HG03469 (cell line): Measurements from ENCODE around the gene DMAP1.
"Not testable (repeated sequence)": the region's sequence is repeated elsewhere in the genome, so short reads cannot be mapped to it uniquely, and the experiment has no call there.

ENCODE experiments used
- ATAC-seq: cut with Tn5 transposase; IDR thresholded peaks from one replicate; pipeline ENCODE4 v1.9.1; 2021; ENCODE audit warnings: mild to moderate bottlenecking, moderate library complexity, moderate number of reproducible peaks; ENCODE audit not compliant: unreplicated experiment

The DMAP1 gene, protein sequence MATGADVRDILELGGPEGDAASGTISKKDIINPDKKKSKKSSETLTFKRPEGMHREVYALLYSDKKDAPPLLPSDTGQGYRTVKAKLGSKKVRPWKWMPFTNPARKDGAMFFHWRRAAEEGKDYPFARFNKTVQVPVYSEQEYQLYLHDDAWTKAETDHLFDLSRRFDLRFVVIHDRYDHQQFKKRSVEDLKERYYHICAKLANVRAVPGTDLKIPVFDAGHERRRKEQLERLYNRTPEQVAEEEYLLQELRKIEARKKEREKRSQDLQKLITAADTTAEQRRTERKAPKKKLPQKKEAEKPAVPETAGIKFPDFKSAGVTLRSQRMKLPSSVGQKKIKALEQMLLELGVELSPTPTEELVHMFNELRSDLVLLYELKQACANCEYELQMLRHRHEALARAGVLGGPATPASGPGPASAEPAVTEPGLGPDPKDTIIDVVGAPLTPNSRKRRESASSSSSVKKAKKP

DNA sequence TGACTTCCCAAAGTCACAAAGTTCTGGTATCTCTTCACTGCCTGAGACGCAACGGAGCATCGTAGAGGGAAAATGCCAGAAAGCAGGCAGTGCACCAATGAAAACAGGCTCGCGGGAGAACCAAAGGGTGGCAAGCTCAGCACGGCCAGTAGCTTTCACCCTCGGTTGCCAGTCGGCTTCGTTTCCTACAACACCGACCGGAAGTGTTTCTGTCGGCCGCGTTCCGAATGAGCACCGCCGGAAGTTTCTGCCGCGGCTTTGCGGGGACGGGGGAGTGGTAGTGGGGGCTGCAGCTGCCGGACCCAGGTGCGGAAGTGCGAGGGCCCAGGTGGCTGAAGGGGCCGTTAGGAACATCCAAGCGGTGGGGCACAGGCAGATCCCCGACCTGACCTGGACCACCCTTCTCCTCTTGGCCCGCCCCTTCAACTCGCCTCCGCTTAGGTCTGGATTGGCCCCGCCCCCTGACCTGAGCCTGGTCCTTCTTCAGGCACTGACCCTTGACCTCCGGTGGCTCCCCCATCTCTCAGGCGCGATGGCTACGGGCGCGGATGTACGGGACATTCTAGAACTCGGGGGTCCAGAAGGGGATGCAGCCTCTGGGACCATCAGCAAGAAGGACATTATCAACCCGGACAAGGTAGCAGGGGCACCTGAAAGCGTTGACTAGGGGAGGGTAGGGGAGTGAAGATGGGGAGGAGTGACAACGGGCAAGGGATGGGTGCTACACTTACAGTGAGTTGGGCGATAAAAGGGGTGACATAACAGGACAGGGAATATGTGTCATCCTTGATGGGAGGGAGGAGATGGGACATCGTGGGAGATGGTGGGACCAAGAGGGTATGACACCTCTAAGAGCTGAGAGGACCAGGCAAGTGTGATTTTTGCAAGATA is at the start of gene DMAP1:
Gene DMAP1, plus strand, starts transcription at position 250 of the 891 bp plus-strand sequence. Its CDS starts 283 bp downstream, at position 533.
- ATAC-seq: no peak

DNA sequence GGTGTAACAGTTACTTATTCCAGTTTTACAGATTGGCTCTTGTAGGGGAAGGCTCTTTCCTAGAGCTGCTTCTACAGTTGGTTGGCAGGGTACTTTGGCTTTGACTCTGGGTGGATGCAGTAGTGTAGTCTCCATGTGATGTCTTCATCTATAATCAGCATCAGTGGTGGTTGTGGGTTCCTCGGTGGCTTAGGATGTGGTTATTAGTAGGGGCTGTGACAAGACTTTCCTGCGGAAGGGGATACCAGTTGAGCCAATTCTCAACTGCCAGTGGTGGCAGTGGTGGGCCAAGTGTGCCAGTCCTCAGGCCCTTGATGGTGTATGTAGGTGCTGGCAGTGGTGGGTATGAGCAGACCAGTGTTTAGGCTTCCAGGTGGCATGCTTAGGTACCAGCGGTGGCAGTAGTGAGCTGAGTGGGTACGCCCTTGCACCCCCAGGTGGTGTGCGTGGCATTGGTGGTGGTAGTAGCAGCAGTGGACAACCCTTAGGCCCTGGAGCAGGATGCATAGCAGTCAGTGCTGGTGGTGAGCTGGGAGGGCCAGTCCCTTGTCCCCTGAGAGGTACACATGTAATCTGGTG is 44.7 kb upstream of the DMAP1 start:
- ATAC-seq: no peak

DNA sequence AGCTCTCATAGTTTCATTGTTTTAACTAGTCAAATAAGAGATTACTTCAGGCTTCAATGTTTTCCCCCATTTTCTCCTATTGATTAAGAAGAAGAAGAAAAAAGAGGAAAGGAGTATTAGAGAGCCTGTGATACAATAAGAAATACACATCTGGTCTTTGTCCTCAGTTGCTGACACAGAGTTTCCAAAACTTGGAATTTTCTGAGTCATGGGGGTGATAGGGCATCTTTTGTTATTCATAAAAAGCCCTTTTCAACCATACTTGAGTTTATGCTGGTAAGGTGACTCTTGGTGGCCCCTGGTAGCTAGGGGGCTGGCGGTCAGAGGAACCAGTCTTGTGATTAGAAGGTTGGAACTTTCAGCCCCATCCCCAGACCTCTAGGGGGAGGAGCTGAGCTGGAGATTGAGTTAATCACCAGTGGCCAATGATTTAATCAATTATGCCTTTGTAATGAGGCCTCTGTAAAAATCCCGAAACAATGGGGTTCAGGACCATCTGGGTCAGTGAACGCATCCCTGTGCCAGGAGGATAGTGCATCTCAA is 42.9 kb upstream of the DMAP1 start:
- ATAC-seq: no peak

DNA sequence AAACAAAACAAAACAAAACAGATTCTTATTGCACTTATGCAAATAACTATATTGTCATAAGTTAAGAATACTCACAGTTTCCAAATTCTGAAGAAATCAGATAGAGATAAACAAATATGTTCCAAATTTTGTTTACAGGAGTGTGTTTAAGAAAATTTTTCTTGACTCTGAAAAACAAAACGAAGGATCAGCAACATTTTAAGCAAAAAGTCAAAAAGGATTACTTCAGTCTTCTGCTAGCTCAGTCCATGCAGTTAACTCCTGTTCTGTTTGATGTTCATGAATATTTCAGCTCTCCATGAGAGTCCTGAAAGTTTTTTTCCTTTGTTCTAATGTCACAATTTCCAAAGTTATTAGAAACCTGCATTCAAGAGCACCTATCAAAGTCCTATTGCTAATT is 38.6 kb upstream of the DMAP1 start:
- no peak for ATAC-seq

DNA sequence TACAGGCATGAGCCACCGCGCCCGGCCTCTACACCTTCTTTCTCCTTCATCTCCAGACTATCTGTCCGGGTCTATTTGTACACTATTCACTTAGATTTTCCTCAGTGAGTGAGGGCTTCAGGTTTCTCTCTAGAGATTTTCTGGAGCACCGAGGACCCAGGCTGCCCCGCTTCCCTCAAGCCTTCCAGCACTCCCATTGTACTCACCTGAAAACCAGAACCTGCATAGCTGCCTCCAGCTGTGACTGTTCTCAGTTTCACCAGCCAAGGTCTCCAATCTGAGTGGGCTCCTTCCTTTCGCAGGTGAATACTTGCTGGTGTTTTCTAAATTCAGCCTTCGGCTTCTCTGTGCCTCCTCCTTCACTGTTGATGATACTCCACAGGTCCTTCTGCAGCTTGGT is 12.9 kb upstream of the DMAP1 start:
- ATAC-seq: no peak

DNA sequence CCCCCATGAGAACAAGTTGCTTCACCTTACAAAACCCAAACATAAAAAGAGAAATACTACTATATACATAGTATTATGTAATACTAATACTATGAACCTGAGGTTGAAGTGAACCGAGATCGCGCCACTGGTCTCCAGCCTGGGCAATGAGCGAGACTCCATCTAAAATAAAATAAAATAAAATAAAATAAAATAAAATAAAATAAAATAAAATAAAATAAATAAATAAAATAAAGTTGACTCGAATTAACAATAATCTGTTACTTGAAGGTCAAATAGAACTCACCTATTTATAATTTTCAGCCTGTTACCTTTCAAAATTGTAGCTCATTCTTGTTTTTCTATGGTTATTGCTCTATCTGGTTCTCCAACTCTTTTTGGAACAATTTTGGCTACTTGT is 6.7 kb upstream of the DMAP1 start:
- ATAC-seq: not testable (repeated sequence)

DNA sequence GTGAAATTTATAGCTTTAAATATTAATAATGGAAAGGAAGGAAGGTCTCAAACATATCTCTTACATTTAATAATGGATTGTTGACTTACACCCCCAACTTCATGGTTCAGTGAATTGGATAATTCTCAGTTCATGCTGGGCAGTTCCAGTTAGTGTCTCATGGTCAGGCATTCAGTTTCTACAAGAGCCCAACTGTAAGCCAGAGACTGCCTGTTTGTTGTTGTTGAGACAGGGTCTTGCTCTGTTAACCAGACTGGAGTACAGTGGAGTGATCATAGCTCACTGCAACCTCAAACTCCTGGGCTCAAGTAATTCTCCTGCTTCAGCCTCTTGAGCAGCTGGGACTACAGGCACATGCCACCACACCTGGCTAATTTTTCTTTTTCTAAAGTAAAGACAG is 5.0 kb upstream of the DMAP1 start:
- ATAC-seq: no peak

DNA sequence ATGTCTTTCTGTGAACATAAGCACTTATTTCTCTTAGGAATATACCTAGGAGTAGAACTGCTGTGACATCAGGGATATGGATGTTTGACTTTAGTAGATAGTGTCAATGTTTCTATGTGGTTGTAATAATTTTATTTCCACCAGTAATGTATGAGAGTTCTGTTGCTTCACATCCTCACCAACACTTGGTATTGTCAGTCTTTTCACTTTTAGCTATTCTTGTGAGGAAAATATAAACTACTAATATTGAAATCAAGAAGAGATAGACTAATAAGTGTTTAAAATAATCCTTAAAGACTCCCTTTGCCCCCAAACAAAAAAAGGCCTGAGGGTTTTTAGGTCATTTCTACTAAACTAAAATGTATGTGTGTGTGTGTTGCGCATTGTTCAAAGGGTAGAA is 2.7 kb upstream of the DMAP1 start:
- ATAC-seq: no peak

DNA sequence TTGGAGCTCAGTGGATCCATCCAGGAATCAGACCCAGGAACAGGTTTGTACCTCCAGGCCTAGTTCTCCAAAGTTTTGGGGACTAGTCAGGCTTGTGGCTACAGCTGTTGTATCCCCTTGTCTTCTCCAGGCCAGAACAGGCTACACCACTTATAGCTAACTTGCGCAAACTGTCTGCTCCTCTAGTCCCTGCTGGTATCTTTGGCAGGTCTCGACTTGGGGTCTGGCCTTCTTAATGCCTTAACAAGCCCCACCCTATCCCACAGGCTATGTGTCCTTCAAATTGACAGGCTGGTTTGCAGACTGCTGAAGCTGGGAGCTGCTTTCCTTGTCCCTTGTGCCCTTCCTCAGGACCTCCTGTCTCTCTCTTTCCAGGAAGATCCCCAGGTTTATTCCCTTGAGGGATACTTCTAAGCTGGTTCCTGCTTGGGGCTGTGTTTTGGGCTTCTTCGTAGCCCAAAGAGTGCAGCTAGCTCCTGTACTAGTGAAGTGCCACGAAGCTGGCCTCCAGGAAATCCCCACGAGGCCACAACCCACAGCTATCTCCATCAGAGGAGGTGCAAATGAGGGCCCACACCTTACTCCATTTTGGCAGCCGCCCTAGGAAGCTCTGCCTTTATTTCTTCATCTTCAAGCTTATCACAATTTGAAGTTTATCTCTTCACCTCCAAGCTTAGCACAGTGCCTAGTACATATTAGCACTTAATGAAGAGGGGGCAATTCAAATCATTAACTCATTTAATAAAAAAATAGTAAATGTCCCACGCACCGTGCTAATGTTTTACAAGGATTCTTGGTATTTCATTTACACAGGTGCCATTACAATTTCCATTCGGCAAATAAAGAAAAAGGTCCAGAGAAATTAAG is 683 bp upstream of the DMAP1 start:
- no peak for ATAC-seq

DNA sequence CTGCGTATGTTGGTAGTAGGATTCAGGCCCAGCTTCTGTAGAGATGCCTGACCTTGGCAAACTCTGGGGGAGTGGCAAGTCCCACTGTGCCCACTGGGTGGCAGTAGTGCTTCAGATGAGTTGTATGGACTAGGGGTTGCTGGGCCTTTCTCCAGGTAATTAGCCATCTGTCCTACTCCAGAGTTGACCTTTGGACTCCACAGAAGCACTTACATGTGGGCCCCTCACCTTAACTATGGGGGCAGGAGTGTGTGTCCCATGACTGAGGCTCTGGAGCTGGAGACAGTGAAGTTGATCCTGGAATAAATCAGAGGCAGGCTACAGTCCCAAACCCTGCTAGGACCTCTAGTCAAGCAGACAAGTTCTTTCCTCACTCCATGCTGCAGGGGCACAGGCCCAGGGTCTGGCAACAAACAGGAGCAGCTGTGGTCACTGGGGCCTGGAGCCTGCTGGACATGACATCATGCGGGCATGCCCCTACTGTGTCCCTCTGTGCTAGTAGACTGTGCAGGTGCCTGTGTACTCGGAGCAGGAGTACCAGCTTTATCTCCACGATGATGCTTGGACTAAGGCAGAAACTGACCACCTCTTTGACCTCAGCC is 4.6 kb downstream of the DMAP1 start:
- ATAC-seq: no peak

DNA sequence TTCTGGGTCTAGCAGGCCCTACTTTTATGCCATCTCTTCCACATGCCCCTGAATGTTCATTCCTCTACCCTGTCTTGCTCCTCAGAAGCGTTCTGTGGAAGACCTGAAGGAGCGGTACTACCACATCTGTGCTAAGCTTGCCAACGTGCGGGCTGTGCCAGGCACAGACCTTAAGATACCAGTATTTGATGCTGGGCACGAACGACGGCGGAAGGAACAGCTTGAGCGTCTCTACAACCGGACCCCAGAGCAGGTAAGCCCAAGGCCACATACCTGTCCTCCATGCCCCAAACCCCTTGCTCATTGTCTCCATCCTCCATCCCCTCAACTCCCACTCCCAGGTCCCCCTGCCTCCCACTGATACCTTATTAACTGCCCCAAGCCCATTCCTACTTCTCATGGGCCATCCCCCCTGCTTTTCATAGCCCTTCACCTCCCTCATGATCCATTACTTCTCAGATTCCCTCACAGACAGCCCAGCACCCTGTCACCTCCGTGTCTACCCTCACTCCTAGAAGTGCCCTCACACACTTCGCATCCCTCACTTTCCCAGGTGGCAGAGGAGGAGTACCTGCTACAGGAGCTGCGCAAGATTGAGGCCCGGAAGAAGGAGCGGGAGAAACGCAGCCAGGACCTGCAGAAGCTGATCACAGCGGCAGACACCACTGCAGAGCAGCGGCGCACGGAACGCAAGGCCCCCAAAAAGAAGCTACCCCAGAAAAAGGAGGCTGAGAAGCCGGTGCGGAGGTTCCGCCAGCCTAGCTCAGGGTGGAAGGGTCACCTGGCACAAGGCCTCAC is 5.4 kb downstream of the DMAP1 start:
- no peak for ATAC-seq

DNA sequence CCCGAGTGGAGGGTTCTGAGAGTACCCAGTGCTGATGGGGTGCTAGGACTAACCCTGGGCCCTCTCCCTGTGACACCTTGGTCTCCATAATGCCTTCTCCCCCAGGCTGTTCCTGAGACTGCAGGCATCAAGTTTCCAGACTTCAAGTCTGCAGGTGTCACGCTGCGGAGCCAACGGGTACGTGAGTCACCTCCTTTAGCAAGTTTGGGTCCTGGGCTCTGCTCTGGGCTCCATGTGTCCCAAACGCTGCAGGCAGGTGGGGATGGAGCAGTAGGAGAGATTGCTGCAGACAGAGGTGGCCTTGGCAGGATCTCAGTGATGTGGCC is 6.0 kb downstream of the DMAP1 start:
- no peak for ATAC-seq

DNA sequence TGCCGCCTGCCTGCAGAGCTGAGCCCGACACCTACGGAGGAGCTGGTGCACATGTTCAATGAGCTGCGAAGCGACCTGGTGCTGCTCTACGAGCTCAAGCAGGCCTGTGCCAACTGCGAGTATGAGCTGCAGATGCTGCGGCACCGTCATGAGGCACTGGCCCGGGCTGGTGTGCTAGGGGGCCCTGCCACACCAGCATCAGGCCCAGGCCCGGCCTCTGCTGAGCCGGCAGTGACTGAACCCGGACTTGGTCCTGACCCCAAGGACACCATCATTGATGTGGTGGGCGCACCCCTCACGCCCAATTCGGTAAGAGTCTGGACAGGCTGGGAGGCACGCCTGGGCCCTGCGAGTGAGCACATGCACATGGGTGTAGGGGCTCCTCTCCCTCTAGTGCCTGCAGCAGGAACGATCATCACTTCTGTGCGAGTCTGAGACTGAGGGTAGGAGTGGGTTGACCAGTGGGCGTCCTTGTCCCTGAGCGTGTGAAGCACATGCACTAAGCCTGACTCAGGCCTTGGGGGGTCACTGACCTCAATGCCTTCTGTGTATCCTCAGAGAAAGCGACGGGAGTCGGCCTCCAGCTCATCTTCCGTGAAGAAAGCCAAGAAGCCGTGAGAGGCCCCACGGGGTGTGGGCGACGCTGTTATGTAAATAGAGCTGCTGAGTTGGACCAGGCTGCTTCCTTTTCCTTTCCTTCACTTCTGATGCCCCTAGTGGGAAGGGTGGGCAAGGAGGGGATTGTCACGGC is 6.9 kb downstream of the DMAP1 start:
- no peak for ATAC-seq

DNA sequence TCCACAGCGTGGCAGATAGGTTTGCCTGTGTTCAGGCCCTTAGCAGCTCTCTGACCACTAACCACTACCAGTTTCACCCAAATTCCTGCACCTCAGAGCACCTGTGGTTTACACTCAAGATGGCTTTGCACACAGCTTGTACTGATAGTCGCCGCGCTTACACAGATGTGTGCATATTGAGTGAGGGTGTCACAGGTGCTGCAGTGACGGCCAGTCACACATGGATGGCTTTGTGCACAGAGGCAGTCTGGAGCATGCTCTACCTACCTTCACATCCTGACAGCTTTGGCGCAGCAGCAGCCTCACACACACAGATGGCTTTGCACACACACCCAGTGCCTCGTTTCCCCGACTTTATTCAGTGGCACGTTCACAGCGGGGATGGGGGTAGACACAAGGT is 7.5 kb downstream of the DMAP1 start:
- no peak for ATAC-seq

DNA sequence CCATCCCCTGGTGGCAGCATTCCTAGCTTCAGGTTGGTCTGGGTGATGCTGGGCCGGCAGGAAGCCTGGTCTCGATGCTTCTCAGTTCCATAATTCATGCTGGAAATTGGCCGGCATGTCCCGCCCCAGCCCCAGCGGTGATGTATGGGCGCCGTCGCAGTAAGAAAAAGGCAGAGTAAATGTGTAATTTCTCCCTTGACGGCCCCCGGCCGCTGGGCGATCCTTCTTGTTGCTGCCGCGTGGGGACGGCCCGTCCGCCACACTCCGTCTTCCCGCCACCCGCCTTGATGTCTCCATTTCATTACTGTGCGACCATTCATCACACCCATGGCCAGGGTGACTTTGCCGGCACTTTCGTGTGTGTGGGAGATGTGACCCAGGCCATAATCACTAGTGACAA is 8.5 kb downstream of the DMAP1 start:
- ATAC-seq: no peak

DNA sequence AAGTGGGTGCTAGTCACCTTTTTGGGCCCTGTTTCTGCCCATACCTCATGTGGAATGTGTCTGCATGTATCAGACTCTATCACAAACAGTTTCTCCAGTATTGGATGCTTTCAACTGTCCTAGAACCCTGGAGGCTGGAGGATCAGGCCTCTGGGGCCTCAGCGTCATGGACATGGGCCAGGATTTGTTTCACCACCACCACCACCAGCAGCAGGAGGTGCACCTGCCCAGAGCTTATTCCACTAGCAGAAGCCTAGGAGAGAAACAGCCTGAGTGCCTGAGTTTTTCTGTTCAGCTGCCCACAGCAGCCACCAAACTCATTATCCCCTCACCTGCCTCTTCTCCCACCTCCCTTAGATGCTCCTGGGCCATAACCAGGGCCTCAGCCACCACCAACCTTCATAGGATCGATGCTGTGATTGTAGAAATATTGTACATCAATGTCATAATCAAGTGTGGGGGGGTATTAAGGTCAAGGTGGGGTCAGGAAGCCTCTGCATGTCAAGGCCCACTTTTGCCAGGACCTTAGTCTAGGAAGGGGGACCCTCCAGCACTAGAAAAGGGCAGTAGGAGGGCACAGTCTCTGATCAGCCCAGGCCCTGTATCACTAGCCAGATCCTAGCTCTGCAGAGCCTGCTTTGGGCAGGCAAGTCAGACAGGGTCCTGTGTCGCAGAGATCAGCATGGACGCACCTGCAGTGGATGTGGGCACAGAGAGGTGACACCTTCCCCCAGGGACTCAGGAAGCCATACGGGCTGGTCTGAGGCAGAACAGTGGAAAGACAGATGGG is 9.3 kb downstream of the DMAP1 start:
- no peak for ATAC-seq

DNA sequence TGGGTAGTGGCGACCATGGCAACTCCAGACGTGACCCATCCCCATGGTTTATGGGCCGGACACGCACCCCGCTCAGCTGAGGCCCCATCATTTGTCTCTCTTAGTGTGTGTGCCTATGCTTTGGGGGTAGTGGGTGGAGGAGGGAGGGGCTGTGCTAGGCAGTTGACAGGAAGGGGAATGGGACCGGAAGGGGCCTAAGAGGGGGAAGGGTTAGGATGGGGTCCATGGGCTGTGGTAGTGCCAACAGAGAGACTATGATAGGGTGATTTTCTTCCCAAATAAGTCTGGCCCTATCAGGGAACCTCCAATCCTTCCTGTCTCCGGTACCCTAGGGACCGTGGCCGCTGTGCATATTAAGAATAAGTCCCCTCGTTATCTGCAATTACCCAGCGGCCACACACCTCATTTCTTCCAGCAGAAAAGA is 9.9 kb downstream of the DMAP1 start:
- no peak for ATAC-seq

DNA sequence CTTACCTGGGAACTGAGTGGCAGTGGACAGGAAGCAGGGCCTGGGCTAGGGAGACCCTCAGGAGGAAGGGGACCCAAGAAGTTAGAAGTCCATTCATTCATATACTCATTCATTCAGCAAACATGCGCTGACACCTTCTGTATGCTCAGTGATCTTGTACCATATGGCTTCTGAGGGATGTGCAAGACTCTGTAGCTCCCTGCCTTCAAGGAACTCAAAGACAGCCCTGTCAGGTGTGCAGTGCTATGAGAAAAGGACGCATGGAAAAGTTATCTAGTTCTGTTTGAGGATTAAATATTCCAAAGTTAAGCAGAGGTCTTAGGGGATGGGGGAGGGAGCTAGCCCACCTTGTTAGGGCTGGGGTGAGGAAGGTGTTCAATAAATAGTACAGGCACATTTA is 12.5 kb downstream of the DMAP1 start:
- no peak for ATAC-seq
